NCI-H774 (cell line): Measurements from ENCODE around the gene STARD8.
"Not testable (repeated sequence)": the region's sequence is repeated elsewhere in the genome, so short reads cannot be mapped to it uniquely, and the experiment has no call there.

ENCODE experiments used
- DNase-seq: peaks from one replicate; lab custom pipeline; 2025; lab: John Stamatoyannopoulos, UW

Gene STARD8

DNA sequence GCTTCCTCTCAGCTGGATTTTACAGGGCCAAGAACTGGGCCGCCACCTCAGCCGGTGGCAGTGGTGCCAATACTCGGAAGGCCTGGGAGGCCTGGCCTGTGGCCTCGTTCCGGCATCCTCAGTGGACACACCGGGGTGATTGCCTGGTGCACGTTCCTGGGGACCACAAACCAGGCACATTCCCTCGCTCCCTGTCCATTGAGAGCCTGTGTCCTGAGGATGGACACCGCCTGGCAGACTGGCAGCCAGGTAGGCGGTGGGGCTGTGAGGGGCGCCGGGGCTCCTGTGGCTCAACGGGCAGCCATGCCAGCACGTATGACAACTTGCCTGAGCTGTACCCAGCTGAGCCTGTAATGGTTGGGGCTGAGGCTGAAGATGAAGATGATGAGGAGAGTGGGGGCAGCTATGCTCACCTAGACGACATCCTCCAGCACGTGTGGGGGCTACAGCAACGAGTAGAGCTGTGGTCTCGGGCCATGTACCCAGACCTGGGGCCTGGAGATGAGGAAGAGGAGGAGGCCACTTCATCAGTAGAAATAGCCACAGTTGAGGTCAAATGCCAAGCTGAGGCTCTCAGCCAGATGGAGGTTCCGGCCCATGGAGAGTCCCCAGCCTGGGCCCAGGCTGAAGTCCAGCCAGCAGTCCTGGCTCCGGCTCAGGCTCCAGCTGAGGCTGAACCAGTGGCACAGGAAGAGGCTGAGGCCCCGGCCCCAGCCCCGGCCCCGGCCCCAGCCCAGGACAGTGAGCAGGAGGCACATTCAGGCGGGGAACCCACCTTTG, 70.4 kb downstream of the STARD8 start:
- DNase-seq = no peak

GRCh38 chrX:68718443-68718820, 71.0 kb downstream of the STARD8 start:
- DNase-seq = no peak

DNA sequence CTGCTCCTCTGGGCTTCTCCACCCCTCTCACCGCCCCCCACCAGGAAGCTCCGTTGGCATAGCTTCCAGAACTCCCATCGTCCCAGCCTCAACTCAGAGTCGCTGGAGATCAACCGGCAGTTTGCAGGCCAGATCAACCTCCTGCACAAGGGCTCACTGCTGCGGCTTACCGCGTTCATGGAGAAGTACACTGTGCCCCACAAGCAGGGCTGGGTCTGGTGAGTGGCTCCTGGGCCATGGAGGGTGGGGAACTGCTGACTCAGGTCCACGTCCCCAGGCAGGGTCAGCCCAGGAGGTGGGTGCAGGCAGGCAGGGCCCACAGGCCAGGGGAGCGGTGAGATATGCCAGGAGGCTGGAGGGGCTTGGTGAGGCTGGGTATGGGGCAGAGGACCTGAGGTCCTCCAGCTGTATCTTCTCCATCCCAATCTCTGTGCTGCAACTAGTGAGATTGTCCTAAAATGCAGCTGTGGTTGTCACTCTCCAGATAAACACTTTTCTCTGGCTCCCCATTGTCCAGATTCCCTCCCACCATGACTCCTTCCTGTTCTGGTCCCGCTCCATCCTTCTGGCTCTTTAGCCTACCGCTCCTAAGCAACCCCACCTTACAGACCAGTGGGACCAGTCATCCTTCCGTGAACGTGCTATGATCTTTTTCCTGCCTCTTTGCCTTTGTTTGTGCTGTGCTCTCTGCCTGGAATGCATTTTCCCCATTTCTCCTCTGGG, 71.9 kb downstream of the STARD8 start:
- DNase-seq = no peak

GRCh38 chrX:68719904-68720614, 72.6 kb downstream of the STARD8 start:
- DNase-seq = no peak

GRCh38 chrX:68720851-68721250, 73.4 kb downstream of the STARD8 start:
- DNase-seq = no peak

- DNase-seq = no peak
Measured at GRCh38 chrX:68721546-68721945, 74.1 kb downstream of the STARD8 start.

DNA sequence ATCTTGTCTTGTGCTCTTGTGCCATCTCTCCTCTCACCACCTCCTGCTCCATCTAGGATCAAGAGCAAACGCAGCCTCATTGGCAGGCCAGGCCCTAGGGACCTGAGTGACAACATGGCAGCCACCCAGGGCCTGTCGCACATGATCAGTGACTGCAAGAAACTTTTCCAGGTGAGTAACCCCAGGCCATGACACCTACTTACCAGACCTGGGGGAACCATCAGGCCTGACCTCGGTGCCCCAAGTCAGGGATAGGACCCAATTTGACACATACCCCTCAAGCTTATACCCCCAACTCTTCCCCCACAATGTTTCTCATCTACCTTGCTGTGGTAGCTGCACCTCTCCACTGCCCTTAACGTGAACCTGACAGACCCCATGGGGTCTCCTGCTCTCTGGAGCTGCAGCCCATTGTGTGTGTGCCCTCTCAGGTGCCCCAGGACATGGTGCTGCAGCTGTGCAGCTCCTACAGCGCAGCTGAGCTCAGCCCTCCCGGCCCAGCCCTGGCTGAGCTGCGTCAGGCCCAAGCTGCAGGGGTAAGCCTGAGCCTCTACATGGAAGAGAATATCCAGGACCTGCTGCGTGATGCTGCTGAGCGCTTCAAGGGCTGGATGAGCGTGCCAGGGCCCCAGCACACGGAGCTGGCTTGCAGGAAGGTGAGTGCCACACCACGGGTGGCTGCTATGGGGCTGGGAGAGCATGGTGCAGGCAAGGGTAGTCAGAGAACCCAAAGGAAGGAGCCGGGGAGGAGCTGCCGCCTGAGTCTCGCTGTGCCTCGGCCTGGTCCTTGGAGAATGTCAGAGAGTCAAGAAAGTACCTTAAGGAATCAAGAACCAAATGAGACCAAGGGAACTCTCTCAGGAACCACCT, 74.8 kb downstream of the STARD8 start:
- no peak for DNase-seq

- DNase-seq = no peak
Measured at GRCh38 chrX:68723491-68724155, 76.2 kb downstream of the STARD8 start.

- no peak for DNase-seq
Measured at GRCh38 chrX:68724531-68725020, 77.1 kb downstream of the STARD8 start.

GRCh38 chrX:68725756-68726365, 78.4 kb downstream of the STARD8 start:
- no peak for DNase-seq

DNA sequence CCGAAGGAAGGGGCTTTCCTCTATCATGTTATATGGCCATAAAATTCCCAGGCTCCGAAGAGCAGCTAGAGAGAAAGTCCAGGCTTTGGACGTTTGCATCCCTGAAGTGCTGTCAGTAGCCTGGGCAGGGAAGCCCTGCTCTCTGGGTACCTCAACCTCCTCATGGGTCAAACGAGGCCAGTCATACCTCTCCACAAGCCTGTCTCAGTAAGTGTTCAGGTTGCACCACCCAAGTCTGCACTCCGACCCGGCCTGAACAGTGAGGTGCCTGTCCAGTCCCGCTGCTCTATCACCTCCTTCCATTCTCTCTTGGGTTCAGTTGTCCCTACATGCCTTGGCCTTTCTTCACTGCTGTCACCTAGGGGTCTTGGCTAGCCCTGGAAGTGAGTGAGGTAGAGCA, 78.9 kb downstream of the STARD8 start:
- no peak for DNase-seq

- no peak for DNase-seq
Measured at GRCh38 chrX:68727696-68728095, 80.2 kb downstream of the STARD8 start.

GRCh38 chrX:68728186-68728585, 80.7 kb downstream of the STARD8 start:
- DNase-seq = no peak

DNA sequence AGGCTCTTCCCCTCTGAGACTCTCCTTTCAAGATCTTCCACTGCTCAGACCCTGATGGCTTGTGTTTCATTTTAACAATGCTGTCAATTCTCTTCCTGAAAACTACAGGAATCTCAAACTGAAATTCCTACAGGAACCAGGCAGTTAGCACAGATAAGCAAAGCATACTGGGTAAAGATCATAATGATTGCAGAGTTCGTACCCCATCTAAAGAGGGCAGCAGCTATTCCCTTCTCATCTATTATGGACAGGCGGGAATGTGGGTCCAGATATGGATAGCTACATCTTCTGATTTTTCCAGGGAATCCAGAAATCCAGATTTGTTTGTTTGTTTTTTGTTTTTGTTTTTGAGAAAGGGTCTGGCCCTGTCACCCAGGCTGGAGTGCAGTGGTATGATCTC, 83.8 kb downstream of the STARD8 start:
- DNase-seq = no peak

DNA sequence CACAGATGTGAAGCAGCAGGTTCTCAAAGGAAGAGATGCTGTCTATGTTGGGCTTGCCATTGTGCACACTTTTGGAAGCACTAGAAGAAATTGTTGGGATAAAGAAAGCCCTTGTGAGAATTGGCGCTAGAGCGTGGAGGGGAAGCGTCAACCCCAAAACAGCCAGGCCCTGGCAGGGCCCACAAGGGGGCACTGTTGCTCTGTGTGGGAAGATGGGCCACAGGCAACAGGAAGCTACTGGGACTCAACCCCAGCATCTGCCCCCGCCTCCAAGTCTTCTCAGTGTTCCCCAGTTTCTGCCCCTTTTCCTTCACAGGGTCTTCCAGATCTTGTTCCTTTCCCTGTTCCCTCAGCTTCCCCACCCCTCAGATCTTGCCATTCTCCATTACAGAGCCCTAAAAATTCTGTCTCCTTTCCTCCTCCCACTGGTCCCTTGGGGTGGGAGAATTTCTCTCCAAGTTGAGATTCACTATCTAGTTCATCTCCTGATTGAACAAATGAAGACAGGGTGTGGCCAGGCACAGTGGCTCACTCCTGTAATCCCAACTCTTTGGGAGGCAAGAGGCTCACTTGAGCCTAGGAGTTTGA, 85.5 kb downstream of the STARD8 start:
- no peak for DNase-seq

DNA sequence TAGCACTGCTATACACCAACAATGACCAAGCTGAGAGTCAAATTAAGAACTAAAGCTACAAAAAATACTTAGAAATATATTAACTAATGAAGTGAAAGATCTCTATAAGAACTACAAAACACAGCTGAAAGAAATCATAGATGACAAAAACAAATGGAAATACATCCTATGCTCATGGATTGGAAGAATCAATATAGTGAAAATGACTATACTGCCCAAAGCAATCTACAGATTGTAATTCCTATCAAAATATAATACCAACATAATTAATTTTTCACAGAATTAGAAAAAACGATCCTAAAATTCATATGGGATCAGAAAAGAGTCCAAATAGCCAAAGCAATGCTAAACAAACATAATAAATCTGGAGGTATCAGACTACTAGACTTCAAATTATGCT, 87.8 kb downstream of the STARD8 start:
- no peak for DNase-seq

GRCh38 chrX:68741864-68742263, 94.4 kb downstream of the STARD8 start:
- DNase-seq = not testable (repeated sequence)

- no peak for DNase-seq
Measured at GRCh38 chrX:68743754-68744153, 96.3 kb downstream of the STARD8 start.

DNA sequence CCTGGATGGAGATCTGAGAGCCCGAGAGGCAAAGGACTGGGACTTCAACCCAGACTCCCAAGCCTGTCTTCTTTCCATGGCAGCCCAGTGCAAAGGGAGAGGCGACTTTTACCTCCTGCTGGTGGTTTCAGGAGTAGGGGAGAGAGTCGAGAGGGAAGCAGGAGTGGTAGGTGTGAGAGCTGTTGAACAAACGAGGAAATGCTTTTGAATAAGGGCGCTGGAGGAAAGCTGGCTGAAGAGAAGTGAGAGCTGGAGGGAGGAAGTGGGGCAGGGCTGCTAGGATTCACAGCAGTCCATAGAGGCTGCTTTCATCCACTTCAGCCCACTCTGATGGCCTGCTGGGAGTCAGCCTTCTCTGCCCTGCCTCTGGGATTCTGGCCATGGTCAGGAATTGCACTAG, 99.5 kb downstream of the STARD8 start:
- no peak for DNase-seq

- no peak for DNase-seq
Measured at GRCh38 chrX:68748030-68748429, 100.6 kb downstream of the STARD8 start.
